Measurements from ENCODE around the gene HEG1. TPM values are rescaled to one million over a fixed set of nuclear protein-coding genes. Genes with fewer than 3 reads are reported as not detected.

The HEG1 gene
- total and polyA plus RNA-seq, 2 of the 8 experiments (the other 6 are each of a cell fraction or from before 2014, with no cell fraction given): 5.3 to 9.7 TPM

- no peak for TF ChIP-seq CHD7 (IDR thresholded peaks at IDR 0.05; ENCODE audit: insufficient replicate concordance, low read length)
- TF ChIP-seq HDAC6 (IDR thresholded peaks at IDR 0.05; ENCODE audit: low read depth, low read length): no peak
- no peak for TF ChIP-seq TCF12 (IDR thresholded peaks at IDR 0.05; ENCODE audit: low read depth, low read length)
- no peak for TF ChIP-seq ZNF274 (IDR thresholded peaks at IDR 0.05; ENCODE audit: borderline replicate concordance, extremely low read depth, low read length)
- no peak for TF ChIP-seq POLR2A (IDR thresholded peaks at IDR 0.05; ENCODE audit: control extremely low read depth in 1 of 2, low read depth in 2 of 2, low read length in 2 of 2)
- TF ChIP-seq TAF1 (IDR thresholded peaks at IDR 0.05; ENCODE audit: low read depth, low read length): no peak
- TF ChIP-seq KDM5A (IDR thresholded peaks at IDR 0.05; ENCODE audit: low read length): no peak
- no peak for TF ChIP-seq SAP30 (IDR thresholded peaks at IDR 0.05; ENCODE audit: insufficient read depth, insufficient replicate concordance, low read length)
- no peak for TF ChIP-seq TAF7 (optimal IDR thresholded peaks at IDR 0.05; ENCODE audit: borderline replicate concordance, low read depth, low read length)
- no peak for TF ChIP-seq SP4 (IDR thresholded peaks at IDR 0.05; ENCODE audit: low read length)
Observed at GRCh38 chr3:124926426-124927101, 129.2 kb downstream of the HEG1 start (continued).

Data from H1 (cell line).